SK-N-SH treated with all-trans-retinoic acid at 6 μM for 48 hours (cell line): Measurements from ENCODE around the gene FIBP.

ENCODE experiments used
- GLIS3 ChIP-seq: fragments of 250-450 bp; sonication (Bioruptor Pico); IDR thresholded peaks from 2 replicates; pipeline ENCODE4 v1.5.0; 2020; ENCODE audit warnings: mild to moderate bottlenecking, moderate library complexity
- RARB ChIP-seq: fragments of 250-450 bp; sonication (Bioruptor Pico); IDR thresholded peaks from 2 replicates; pipeline ENCODE4 v1.8.0; 2021; ENCODE audit warnings: mild to moderate bottlenecking, moderate library complexity
- ZC3H10 ChIP-seq: fragments of 250-450 bp; sonication (Bioruptor Pico); IDR thresholded peaks from 2 replicates; pipeline ENCODE4 v1.5.1; 2021; ENCODE audit warnings: mild to moderate bottlenecking, moderate library complexity
- ZFP3 ChIP-seq: fragments of 250-450 bp; sonication (Bioruptor Pico); IDR thresholded peaks from 2 replicates; pipeline ENCODE4 v1.5.0; 2020; ENCODE audit warnings: mild to moderate bottlenecking, moderate library complexity
- TF ChIP-seq, protein P1 (sequence below): fragments of 250-450 bp; sonication (Bioruptor Pico); IDR thresholded peaks from 2 replicates; pipeline ENCODE4 v1.5.1; 2021; ENCODE audit warnings: mild to moderate bottlenecking, moderate library complexity
- TF ChIP-seq, protein P2 (sequence below): fragments of 250-450 bp; sonication (Bioruptor Pico); IDR thresholded peaks from 2 replicates; pipeline ENCODE4 v1.8.0; 2020; ENCODE audit warnings: mild to moderate bottlenecking, moderate library complexity, borderline replicate concordance

DNA sequence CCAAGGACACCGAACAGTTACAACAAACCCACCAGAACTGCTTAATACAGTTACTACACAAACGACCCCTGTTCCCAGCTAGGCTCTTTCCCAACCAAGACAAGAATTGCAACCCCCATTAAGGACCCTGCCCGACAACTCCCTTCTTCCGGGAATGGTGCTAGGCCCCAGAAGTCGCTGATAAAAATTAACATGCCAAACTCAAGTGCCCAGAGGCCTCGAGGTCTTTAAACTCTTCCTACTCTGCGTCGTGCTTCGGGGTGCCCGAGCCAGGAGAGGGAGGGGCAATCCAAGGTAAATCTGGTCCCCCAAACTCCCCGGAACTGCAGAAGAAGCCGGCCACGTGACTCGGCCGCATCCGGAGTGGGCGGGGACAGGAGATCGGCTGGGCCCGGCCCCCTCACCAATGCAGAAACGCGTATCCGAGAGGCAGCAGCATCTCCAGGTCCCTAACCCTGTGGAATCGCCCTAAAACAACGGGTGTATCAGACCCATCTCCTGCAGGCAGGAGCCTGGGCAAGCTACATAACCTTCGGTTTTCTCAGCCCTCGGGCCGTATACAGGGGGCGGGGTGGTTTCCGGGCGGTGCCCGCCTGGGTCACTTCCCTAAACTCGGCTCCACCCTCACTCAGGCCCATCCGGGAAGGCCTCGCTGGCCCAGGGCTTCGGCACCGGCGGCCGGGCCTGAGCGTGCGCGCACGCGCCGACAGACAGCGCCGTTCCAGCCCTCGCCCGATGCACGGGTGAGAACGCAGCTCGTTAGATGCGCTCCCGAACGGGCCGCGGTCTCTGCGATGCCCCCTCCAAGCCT lies 31.4 kb downstream of the FIBP start:
- TF ChIP-seq, protein P1, sequence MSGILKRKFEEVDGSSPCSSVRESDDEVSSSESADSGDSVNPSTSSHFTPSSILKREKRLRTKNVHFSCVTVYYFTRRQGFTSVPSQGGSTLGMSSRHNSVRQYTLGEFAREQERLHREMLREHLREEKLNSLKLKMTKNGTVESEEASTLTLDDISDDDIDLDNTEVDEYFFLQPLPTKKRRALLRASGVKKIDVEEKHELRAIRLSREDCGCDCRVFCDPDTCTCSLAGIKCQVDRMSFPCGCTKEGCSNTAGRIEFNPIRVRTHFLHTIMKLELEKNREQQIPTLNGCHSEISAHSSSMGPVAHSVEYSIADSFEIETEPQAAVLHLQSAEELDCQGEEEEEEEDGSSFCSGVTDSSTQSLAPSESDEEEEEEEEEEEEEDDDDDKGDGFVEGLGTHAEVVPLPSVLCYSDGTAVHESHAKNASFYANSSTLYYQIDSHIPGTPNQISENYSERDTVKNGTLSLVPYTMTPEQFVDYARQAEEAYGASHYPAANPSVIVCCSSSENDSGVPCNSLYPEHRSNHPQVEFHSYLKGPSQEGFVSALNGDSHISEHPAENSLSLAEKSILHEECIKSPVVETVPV (CRISPR knock-in tag) = no peak
- TF ChIP-seq RARB (CRISPR knock-in tag) = no peak
- no peak for TF ChIP-seq ZC3H10 (CRISPR knock-in tag)
- no peak for TF ChIP-seq ZFP3
- TF ChIP-seq, protein P2, sequence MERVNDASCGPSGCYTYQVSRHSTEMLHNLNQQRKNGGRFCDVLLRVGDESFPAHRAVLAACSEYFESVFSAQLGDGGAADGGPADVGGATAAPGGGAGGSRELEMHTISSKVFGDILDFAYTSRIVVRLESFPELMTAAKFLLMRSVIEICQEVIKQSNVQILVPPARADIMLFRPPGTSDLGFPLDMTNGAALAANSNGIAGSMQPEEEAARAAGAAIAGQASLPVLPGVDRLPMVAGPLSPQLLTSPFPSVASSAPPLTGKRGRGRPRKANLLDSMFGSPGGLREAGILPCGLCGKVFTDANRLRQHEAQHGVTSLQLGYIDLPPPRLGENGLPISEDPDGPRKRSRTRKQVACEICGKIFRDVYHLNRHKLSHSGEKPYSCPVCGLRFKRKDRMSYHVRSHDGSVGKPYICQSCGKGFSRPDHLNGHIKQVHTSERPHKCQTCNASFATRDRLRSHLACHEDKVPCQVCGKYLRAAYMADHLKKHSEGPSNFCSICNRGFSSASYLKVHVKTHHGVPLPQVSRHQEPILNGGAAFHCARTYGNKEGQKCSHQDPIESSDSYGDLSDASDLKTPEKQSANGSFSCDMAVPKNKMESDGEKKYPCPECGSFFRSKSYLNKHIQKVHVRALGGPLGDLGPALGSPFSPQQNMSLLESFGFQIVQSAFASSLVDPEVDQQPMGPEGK = no peak
- no peak for TF ChIP-seq GLIS3
